GM12878 (cell line): Measurements from ENCODE around the gene EEF1A2.

Source experiments
- CTCF ChIP-seq, 3 experiments: IDR thresholded peaks in 2 of 3; conservative IDR thresholded peaks in 1 of 3; 2 replicates each; pipeline ENCODE4 v1.5.1; 2011; ENCODE audit warnings: low read depth in 3 of 3, low read length in 3 of 3, mild to moderate bottlenecking in 3 of 3, control low read depth in 2 of 3, moderate library complexity in 2 of 3, inconsistent platforms in 1 of 3, mixed read lengths in 1 of 3; ENCODE audit not compliant: control insufficient read depth in 2 of 3, insufficient read depth in 1 of 3; ENCODE audit errors: extremely low read depth in 1 of 3
- EGR1 ChIP-seq, 2 experiments: IDR thresholded peaks; 1 replicate in 1 of 2; 2 replicates in 1 of 2; pipeline ENCODE4 v1.6.1; 2011 to 2012; ENCODE audit warnings: low read depth in 2 of 2, low read length in 2 of 2, borderline replicate concordance in 1 of 2, mild to moderate bottlenecking in 1 of 2, moderate library complexity in 1 of 2
- EP300 ChIP-seq, 2 experiments: fragments of 150-350 bp in 1 of 2; IDR thresholded peaks; 2 replicates each; pipeline ENCODE4 v1.6.1; 2011 to 2012; ENCODE audit warnings: low read depth in 2 of 2, low read length in 2 of 2, borderline replicate concordance in 1 of 2, improper control_type of control experiment in 1 of 2, inconsistent platforms in 1 of 2; ENCODE audit not compliant: control insufficient read depth in 1 of 2
- EZH2 ChIP-seq: IDR thresholded peaks from 2 replicates; pipeline ENCODE4 v1.6.1; 2012; ENCODE audit warnings: low read depth, mild to moderate bottlenecking, control low read depth, inconsistent platforms, low read length, borderline replicate concordance; ENCODE audit not compliant: control insufficient read depth
- FOXK2 ChIP-seq: fragments of 450-650 bp; IDR thresholded peaks from 2 replicates; pipeline ENCODE4 v1.6.1; 2017; ENCODE audit warnings: mild to moderate bottlenecking, moderate library complexity
- NKRF ChIP-seq: fragments of 450-650 bp; conservative IDR thresholded peaks from 2 replicates; pipeline ENCODE4 v1.6.1; 2017; ENCODE audit warnings: mild to moderate bottlenecking, moderate library complexity
- NRF1 ChIP-seq: conservative IDR thresholded peaks from 2 replicates; pipeline ENCODE4 v1.6.1; 2011; ENCODE audit warnings: mild to moderate bottlenecking, low read depth, low read length, improper control_type of control experiment
- POLR2A ChIP-seq: IDR thresholded peaks from 2 replicates; pipeline ENCODE4 v1.6.1; 2011; ENCODE audit warnings: low read depth, mild to moderate bottlenecking, low read length
- RAD21 ChIP-seq: IDR thresholded peaks from 2 replicates; pipeline ENCODE4 v1.6.1; 2011; ENCODE audit warnings: mild to moderate bottlenecking, low read depth, low read length, moderate library complexity; ENCODE audit not compliant: insufficient read depth
- STAT3 ChIP-seq: IDR thresholded peaks from 2 replicates; pipeline ENCODE4 v1.6.1; 2011; ENCODE audit warnings: low read depth, low read length, improper control_type of control experiment
- ZBTB40 ChIP-seq: fragments of 450-650 bp; IDR thresholded peaks from 2 replicates; pipeline ENCODE4 v1.6.1; 2016; ENCODE audit warnings: mild to moderate bottlenecking, moderate library complexity, borderline replicate concordance

GRCh38 chr20:63475209-63475608, 23.7 kb downstream of the EEF1A2 start:
- TF ChIP-seq CTCF (IDR thresholded peaks at IDR 0.05 in 2 of 3, conservative IDR thresholded peaks at IDR 0.05 in 1 of 3; ENCODE audit: control insufficient read depth in 2 of 3, extremely low read depth in 1 of 3, insufficient read depth in 1 of 3, low read depth in 3 of 3, low read length in 3 of 3) (no peak), EP300 (IDR thresholded peaks at IDR 0.05; ENCODE audit: borderline replicate concordance in 1 of 2, control insufficient read depth in 1 of 2, low read depth in 2 of 2, low read length in 2 of 2) (no peak), EZH2 (no peak), EGR1 (IDR thresholded peaks at IDR 0.05; ENCODE audit: borderline replicate concordance in 1 of 2, low read depth in 2 of 2, low read length in 2 of 2) (no peak), POLR2A (no peak), FOXK2 (no peak), NKRF (no peak), RAD21 (no peak), NRF1 (no peak), ZBTB40 (no peak), STAT3 (no peak)
